EL (cell line): ENCODE measurements around the gene GRIN3B.

Experiments
- DNase-seq: peaks from one replicate; pipeline ENCODE4 v3.0.0-alpha.2; 2016

The GRIN3B gene

GRCh38 chr19:1046836-1047695 lies 46.8 kb downstream of the GRIN3B start:
- DNase-seq, result no peak

GRCh38 chr19:1047696-1048147 lies 47.5 kb downstream of the GRIN3B start:
- no peak for DNase-seq

- no peak for DNase-seq
Observed at GRCh38 chr19:1049106-1049505, 48.9 kb downstream of the GRIN3B start.

GRCh38 chr19:1049800-1050199 lies 49.6 kb downstream of the GRIN3B start:
- DNase-seq, result no peak

GRCh38 chr19:1050989-1051788 lies 51.0 kb downstream of the GRIN3B start:
- DNase-seq, result no peak

- no peak for DNase-seq
Observed at GRCh38 chr19:1051791-1052190, 51.6 kb downstream of the GRIN3B start.

- no peak for DNase-seq
Observed at GRCh38 chr19:1052349-1052975, 52.2 kb downstream of the GRIN3B start.

- no peak for DNase-seq
Observed at GRCh38 chr19:1053176-1054101, 53.2 kb downstream of the GRIN3B start.

- no peak for DNase-seq
Observed at GRCh38 chr19:1054102-1055027, 54.1 kb downstream of the GRIN3B start.

GRCh38 chr19:1055028-1055425 lies 54.8 kb downstream of the GRIN3B start:
- DNase-seq, result no peak

- no peak for DNase-seq
Observed at GRCh38 chr19:1055886-1056620, 55.8 kb downstream of the GRIN3B start.

GRCh38 chr19:1057176-1057855 lies 57.1 kb downstream of the GRIN3B start:
- DNase-seq, result peak; percentile 48

- DNase-seq, result no peak
Observed at GRCh38 chr19:1058112-1058511, 57.9 kb downstream of the GRIN3B start.
